ENCODE results near the gene TNXB. TPM values are rescaled to one million over a fixed set of nuclear protein-coding genes. Genes with fewer than 3 reads are reported as not detected.
"Not testable (repeated sequence)": the region's sequence is repeated elsewhere in the genome, so short reads cannot be mapped to it uniquely, and the experiment has no call there.

Gene TNXB
- total and polyA plus RNA-seq, 2 donors (not counting 1 experiment from before 2014, with no cell fraction given), result 8.1 to 63.9 TPM

- not testable (repeated sequence) for H2AFZ ChIP-seq (ENCODE audit: low read length); H3K4me3 ChIP-seq (replicated peaks in 1 of 4; ENCODE audit: control extremely low read depth in 1 of 4, insufficient read depth in 1 of 4, low read depth in 3 of 4, low read length in 4 of 4); H3K9ac ChIP-seq (ENCODE audit: insufficient read depth, low read length); DNase-seq (ENCODE audit: low read depth in 2 of 2); H3K79me2 ChIP-seq (ENCODE audit: control insufficient read depth, insufficient read depth, low read length); H3K27me3 ChIP-seq (ENCODE audit: control insufficient read depth, insufficient read depth, low read length); H3K36me3 ChIP-seq (ENCODE audit: control insufficient read depth, insufficient read depth, low read length); H3K27ac ChIP-seq (ENCODE audit: insufficient read depth, low read length); H3K9me3 ChIP-seq (ENCODE audit: control insufficient read depth, insufficient read depth, low read depth, low read length); H3K4me1 ChIP-seq (ENCODE audit: control insufficient read depth, extremely low read depth, insufficient read depth, low read length); H3K4me2 ChIP-seq (ENCODE audit: extremely low read depth, insufficient read depth, low read length); H4K20me1 ChIP-seq (ENCODE audit: control insufficient read depth, extremely low read depth, insufficient read depth, low read length)
Observed at GRCh38 chr6:32029553-32029952, 79.6 kb downstream of the TNXB start.

GRCh38 chr6:32028631-32029030 lies 80.5 kb downstream of the TNXB start:
- H3K4me1 ChIP-seq (ENCODE audit: control insufficient read depth, extremely low read depth, insufficient read depth, low read length); H3K36me3 ChIP-seq (ENCODE audit: control insufficient read depth, insufficient read depth, low read length); DNase-seq (ENCODE audit: low read depth in 2 of 2); H3K9me3 ChIP-seq (ENCODE audit: control insufficient read depth, insufficient read depth, low read depth, low read length); H3K9ac ChIP-seq (ENCODE audit: insufficient read depth, low read length); H3K27ac ChIP-seq (ENCODE audit: insufficient read depth, low read length); H2AFZ ChIP-seq (ENCODE audit: low read length); H3K4me2 ChIP-seq (ENCODE audit: extremely low read depth, insufficient read depth, low read length); H3K79me2 ChIP-seq (ENCODE audit: control insufficient read depth, insufficient read depth, low read length); H4K20me1 ChIP-seq (ENCODE audit: control insufficient read depth, extremely low read depth, insufficient read depth, low read length); H3K27me3 ChIP-seq (ENCODE audit: control insufficient read depth, insufficient read depth, low read length); H3K4me3 ChIP-seq (replicated peaks in 1 of 4; ENCODE audit: control extremely low read depth in 1 of 4, insufficient read depth in 1 of 4, low read depth in 3 of 4, low read length in 4 of 4): not testable (repeated sequence)

GRCh38 chr6:32022100-32022499 lies 87.0 kb downstream of the TNXB start:
- not testable (repeated sequence) for DNase-seq (ENCODE audit: low read depth in 2 of 2); H3K4me3 ChIP-seq (replicated peaks in 1 of 4; ENCODE audit: control extremely low read depth in 1 of 4, insufficient read depth in 1 of 4, low read depth in 3 of 4, low read length in 4 of 4); H3K79me2 ChIP-seq (ENCODE audit: control insufficient read depth, insufficient read depth, low read length); H3K4me1 ChIP-seq (ENCODE audit: control insufficient read depth, extremely low read depth, insufficient read depth, low read length); H3K27me3 ChIP-seq (ENCODE audit: control insufficient read depth, insufficient read depth, low read length); H2AFZ ChIP-seq (ENCODE audit: low read length); H4K20me1 ChIP-seq (ENCODE audit: control insufficient read depth, extremely low read depth, insufficient read depth, low read length); H3K36me3 ChIP-seq (ENCODE audit: control insufficient read depth, insufficient read depth, low read length); H3K4me2 ChIP-seq (ENCODE audit: extremely low read depth, insufficient read depth, low read length); H3K9me3 ChIP-seq (ENCODE audit: control insufficient read depth, insufficient read depth, low read depth, low read length); H3K27ac ChIP-seq (ENCODE audit: insufficient read depth, low read length); H3K9ac ChIP-seq (ENCODE audit: insufficient read depth, low read length)

- not testable (repeated sequence) for H3K4me2 ChIP-seq (ENCODE audit: extremely low read depth, insufficient read depth, low read length); H3K4me1 ChIP-seq (ENCODE audit: control insufficient read depth, extremely low read depth, insufficient read depth, low read length); H3K4me3 ChIP-seq (replicated peaks in 1 of 4; ENCODE audit: control extremely low read depth in 1 of 4, insufficient read depth in 1 of 4, low read depth in 3 of 4, low read length in 4 of 4); H3K36me3 ChIP-seq (ENCODE audit: control insufficient read depth, insufficient read depth, low read length); H3K27me3 ChIP-seq (ENCODE audit: control insufficient read depth, insufficient read depth, low read length); H2AFZ ChIP-seq (ENCODE audit: low read length); DNase-seq (ENCODE audit: low read depth in 2 of 2); H4K20me1 ChIP-seq (ENCODE audit: control insufficient read depth, extremely low read depth, insufficient read depth, low read length); H3K9me3 ChIP-seq (ENCODE audit: control insufficient read depth, insufficient read depth, low read depth, low read length); H3K9ac ChIP-seq (ENCODE audit: insufficient read depth, low read length); H3K27ac ChIP-seq (ENCODE audit: insufficient read depth, low read length); H3K79me2 ChIP-seq (ENCODE audit: control insufficient read depth, insufficient read depth, low read length)
Observed at GRCh38 chr6:32014547-32014946, 94.6 kb downstream of the TNXB start, which contains the start of gene C4B. TSS of gene C4B (plus strand) at chr6:32014795. CDS start at chr6:32014846, 51 bp downstream.

GRCh38 chr6:32013738-32014137 lies 95.4 kb downstream of the TNXB start:
- not testable (repeated sequence) for H4K20me1 ChIP-seq (ENCODE audit: control insufficient read depth, extremely low read depth, insufficient read depth, low read length); H3K27ac ChIP-seq (ENCODE audit: insufficient read depth, low read length); H3K27me3 ChIP-seq (ENCODE audit: control insufficient read depth, insufficient read depth, low read length); H3K4me1 ChIP-seq (ENCODE audit: control insufficient read depth, extremely low read depth, insufficient read depth, low read length); H3K4me2 ChIP-seq (ENCODE audit: extremely low read depth, insufficient read depth, low read length); H3K36me3 ChIP-seq (ENCODE audit: control insufficient read depth, insufficient read depth, low read length); H2AFZ ChIP-seq (ENCODE audit: low read length); H3K4me3 ChIP-seq (replicated peaks in 1 of 4; ENCODE audit: control extremely low read depth in 1 of 4, insufficient read depth in 1 of 4, low read depth in 3 of 4, low read length in 4 of 4); H3K79me2 ChIP-seq (ENCODE audit: control insufficient read depth, insufficient read depth, low read length); H3K9ac ChIP-seq (ENCODE audit: insufficient read depth, low read length); H3K9me3 ChIP-seq (ENCODE audit: control insufficient read depth, insufficient read depth, low read depth, low read length); DNase-seq (ENCODE audit: low read depth in 2 of 2)

GRCh38 chr6:32012941-32013617 lies 96.1 kb downstream of the TNXB start:
- not testable (repeated sequence) for DNase-seq (ENCODE audit: low read depth in 2 of 2); H3K27ac ChIP-seq (ENCODE audit: insufficient read depth, low read length); H3K79me2 ChIP-seq (ENCODE audit: control insufficient read depth, insufficient read depth, low read length); H2AFZ ChIP-seq (ENCODE audit: low read length); H3K9me3 ChIP-seq (ENCODE audit: control insufficient read depth, insufficient read depth, low read depth, low read length); H3K9ac ChIP-seq (ENCODE audit: insufficient read depth, low read length); H3K27me3 ChIP-seq (ENCODE audit: control insufficient read depth, insufficient read depth, low read length); H3K36me3 ChIP-seq (ENCODE audit: control insufficient read depth, insufficient read depth, low read length); H3K4me3 ChIP-seq (replicated peaks in 1 of 4; ENCODE audit: control extremely low read depth in 1 of 4, insufficient read depth in 1 of 4, low read depth in 3 of 4, low read length in 4 of 4); H4K20me1 ChIP-seq (ENCODE audit: control insufficient read depth, extremely low read depth, insufficient read depth, low read length); H3K4me2 ChIP-seq (ENCODE audit: extremely low read depth, insufficient read depth, low read length); H3K4me1 ChIP-seq (ENCODE audit: control insufficient read depth, extremely low read depth, insufficient read depth, low read length)
